Measurements from ENCODE around the gene PIP5K1C.

The PIP5K1C gene

GRCh38 chr19:3694361-3695123 is 5.7 kb downstream of the PIP5K1C start:
- DNase-seq (ENCODE audit: low read depth, low spot score), result no peak

GRCh38 chr19:3693025-3693925 is 7.0 kb downstream of the PIP5K1C start:
- no peak for DNase-seq (ENCODE audit: low read depth, low spot score)

- no peak for DNase-seq (ENCODE audit: low read depth, low spot score)
Measured at GRCh38 chr19:3692141-3693024, 7.9 kb downstream of the PIP5K1C start.

GRCh38 chr19:3691726-3692125 is 8.5 kb downstream of the PIP5K1C start:
- no peak for DNase-seq (ENCODE audit: low read depth, low spot score)

GRCh38 chr19:3691372-3691716 is 8.9 kb downstream of the PIP5K1C start:
- no peak for DNase-seq (ENCODE audit: low read depth, low spot score)

- DNase-seq (ENCODE audit: low read depth, low spot score), result no peak
Measured at GRCh38 chr19:3690551-3691371, 9.5 kb downstream of the PIP5K1C start.

- DNase-seq (ENCODE audit: low read depth, low spot score), result no peak
Measured at GRCh38 chr19:3687774-3688706, 12.2 kb downstream of the PIP5K1C start.

GRCh38 chr19:3687393-3687773 is 12.9 kb downstream of the PIP5K1C start:
- DNase-seq (ENCODE audit: low read depth, low spot score), result no peak

- no peak for DNase-seq (ENCODE audit: low read depth, low spot score)
Measured at GRCh38 chr19:3684817-3685410, 15.4 kb downstream of the PIP5K1C start.

GRCh38 chr19:3684054-3684816 is 16.0 kb downstream of the PIP5K1C start:
- no peak for DNase-seq (ENCODE audit: low read depth, low spot score)

GRCh38 chr19:3683405-3684053 is 16.7 kb downstream of the PIP5K1C start:
- DNase-seq (ENCODE audit: low read depth, low spot score), result peak; percentile 83

- DNase-seq (ENCODE audit: low read depth, low spot score), result peak; percentile 55
Measured at GRCh38 chr19:3682741-3683404, 17.4 kb downstream of the PIP5K1C start.

- DNase-seq (ENCODE audit: low read depth, low spot score), result no peak
Measured at GRCh38 chr19:3682286-3682685, 18.0 kb downstream of the PIP5K1C start.

- DNase-seq (ENCODE audit: low read depth, low spot score), result no peak
Measured at GRCh38 chr19:3680939-3681338, 19.3 kb downstream of the PIP5K1C start.

- no peak for DNase-seq (ENCODE audit: low read depth, low spot score)
Measured at GRCh38 chr19:3679581-3679980, 20.7 kb downstream of the PIP5K1C start.

- no peak for DNase-seq (ENCODE audit: low read depth, low spot score)
Measured at GRCh38 chr19:3679138-3679537, 21.1 kb downstream of the PIP5K1C start.

- DNase-seq (ENCODE audit: low read depth, low spot score), result no peak
Measured at GRCh38 chr19:3678188-3678587, 22.1 kb downstream of the PIP5K1C start.

All from brain pericyte (primary cell).